GM12891 (cell line): ENCODE results near the gene CACHD1.

Experiments used
- POLR2A ChIP-seq: IDR thresholded peaks from 2 replicates; pipeline ENCODE4 v1.6.1; 2011; ENCODE audit warnings: low read depth, low read length, control low read depth
- POLR2AphosphoS5 ChIP-seq: IDR thresholded peaks from 2 replicates; pipeline ENCODE4 v1.6.1; 2011; ENCODE audit warnings: low read depth, low read length, control low read depth
- POU2F2 ChIP-seq: IDR thresholded peaks from 2 replicates; pipeline ENCODE4 v1.6.1; 2011; ENCODE audit warnings: low read depth, mild to moderate bottlenecking, control low read depth, low read length, moderate library complexity
- SPI1 ChIP-seq: IDR thresholded peaks from 2 replicates; pipeline ENCODE4 v1.6.1; 2011; ENCODE audit warnings: low read depth, low read length, control low read depth

DNA sequence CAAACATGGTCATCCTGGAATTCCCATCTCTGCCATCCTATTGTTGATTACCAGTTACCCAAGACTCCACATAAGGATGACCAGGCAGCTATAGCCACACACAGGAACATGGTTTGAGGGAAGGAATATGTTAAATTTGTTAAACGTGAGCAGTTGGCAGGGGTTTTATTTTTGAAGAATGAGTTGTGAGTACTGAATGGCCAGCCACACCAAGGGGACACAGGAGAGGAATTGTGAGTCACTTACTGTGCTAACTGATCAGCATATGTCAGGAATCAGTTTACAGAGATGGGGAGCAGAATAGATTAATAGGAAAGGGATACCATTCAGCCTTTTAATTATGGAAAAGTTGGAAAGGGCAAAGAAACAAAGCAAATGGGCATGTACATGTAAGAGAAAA, 235.7 kb downstream of the CACHD1 start:
- TF ChIP-seq POLR2A (no peak), POLR2AphosphoS5 (no peak), POU2F2 (no peak), SPI1 (no peak)
